IPS-NIHi11 (cell line): ENCODE measurements around the gene ADIPOR2.

Source experiments
- DNase-seq: peaks from one replicate; pipeline ENCODE4 v3.0.0; 2012; ENCODE audit warnings: mixed read lengths, low spot score

The ADIPOR2 gene

GRCh38 chr12:1773937-1774655, 83.2 kb downstream of the ADIPOR2 start:
- no peak for DNase-seq

- DNase-seq: peak; percentile 37
These were observed 85.5 kb downstream of the ADIPOR2 start for GRCh38 chr12:1776170-1776921.

GRCh38 chr12:1777798-1778197, 86.9 kb downstream of the ADIPOR2 start:
- no peak for DNase-seq

- no peak for DNase-seq
These were observed 88.0 kb downstream of the ADIPOR2 start for GRCh38 chr12:1778911-1779310.

- no peak for DNase-seq
These were observed 88.9 kb downstream of the ADIPOR2 start for GRCh38 chr12:1779783-1780182.

GRCh38 chr12:1781772-1782171, 90.9 kb downstream of the ADIPOR2 start:
- no peak for DNase-seq

GRCh38 chr12:1782215-1782614, 91.3 kb downstream of the ADIPOR2 start:
- no peak for DNase-seq

GRCh38 chr12:1787714-1788113, 96.8 kb downstream of the ADIPOR2 start:
- DNase-seq: no peak

- no peak for DNase-seq
These were observed 99.6 kb downstream of the ADIPOR2 start for GRCh38 chr12:1790444-1790843.

- DNase-seq: peak; percentile 57
These were observed 100.4 kb downstream of the ADIPOR2 start for GRCh38 chr12:1791104-1791841.

- DNase-seq: no peak
These were observed 101.5 kb downstream of the ADIPOR2 start for GRCh38 chr12:1792406-1792805.

- no peak for DNase-seq
These were observed 102.7 kb downstream of the ADIPOR2 start for GRCh38 chr12:1793426-1794210.

- no peak for DNase-seq
These were observed 103.7 kb downstream of the ADIPOR2 start for GRCh38 chr12:1794440-1795090.

- no peak for DNase-seq
These were observed 104.4 kb downstream of the ADIPOR2 start for GRCh38 chr12:1795221-1795784.

GRCh38 chr12:1795785-1796514, 105.1 kb downstream of the ADIPOR2 start:
- peak; percentile 96 for DNase-seq

- DNase-seq: no peak
These were observed 105.7 kb downstream of the ADIPOR2 start for GRCh38 chr12:1796515-1797010.

GRCh38 chr12:1797011-1797901, 106.4 kb downstream of the ADIPOR2 start:
- no peak for DNase-seq

- no peak for DNase-seq
These were observed 107.2 kb downstream of the ADIPOR2 start for GRCh38 chr12:1797991-1798640.

GRCh38 chr12:1798641-1799020, 107.8 kb downstream of the ADIPOR2 start:
- DNase-seq: no peak
